ENCODE data around the gene KRT86.

KRT86 gene

GRCh38 chr12:52241205-52241842 is 33.1 kb upstream of the KRT86 start:
- Histone ChIP-seq H3K27ac (no peak overlapping the region), H3K27me3 (no peaks in the 10 kb centered on the region), H3K4me1 (peaks cover 4 to 54% (median 32%) of the 10 kb centered on the region in 4 donors), H3K4me3 (no peak overlapping the region), H3K36me3 (peaks cover 0 to 14% (median 0%) of the 10 kb centered on the region in 3 donors), H3K9me3 (no peaks in the 10 kb centered on the region)
- no peak for DNase-seq
- intact Hi-C loops (cut with DNase I; ENCODE audit: low total_unique reads): no loop called here
- no peak for TF ChIP-seq CTCF (IDR thresholded peaks at IDR 0.05)

- peaks cover 0 to 9% (median 0%) of the 10 kb centered on the region in 3 donors for H3K36me3 ChIP-seq
- peaks cover 4 to 66% (median 45%) of the 10 kb centered on the region in 4 donors for H3K4me1 ChIP-seq
- H3K4me3 ChIP-seq: no peak overlapping the region
- H3K27ac ChIP-seq: peak overlapping the region; percentile 67 to 72
- no peaks in the 10 kb centered on the region for H3K9me3 ChIP-seq
- intact Hi-C loops (cut with DNase I; ENCODE audit: low total_unique reads): no loop called here
- no peak for TF ChIP-seq CTCF (IDR thresholded peaks at IDR 0.05)
- H3K27me3 ChIP-seq: no peaks in the 10 kb centered on the region
- no peak for DNase-seq
These were observed 31.8 kb upstream of the KRT86 start for GRCh38 chr12:52242442-52243258.

- intact Hi-C loops (cut with DNase I; ENCODE audit: low total_unique reads): no loop called here
- TF ChIP-seq CTCF (IDR thresholded peaks at IDR 0.05): no peak
- peak in 1 of 2 donors; percentile 51 for DNase-seq
- H3K27me3 ChIP-seq: no peaks in the 10 kb centered on the region
- H3K4me3 ChIP-seq: no peak overlapping the region
- peak overlapping the region; percentile 67 to 72 for H3K27ac ChIP-seq
- H3K4me1 ChIP-seq: peaks cover 4 to 70% (median 52%) of the 10 kb centered on the region in 4 donors
- H3K9me3 ChIP-seq: no peaks in the 10 kb centered on the region
- peaks cover 0 to 9% (median 0%) of the 10 kb centered on the region in 3 donors for H3K36me3 ChIP-seq
These were observed 31.1 kb upstream of the KRT86 start for GRCh38 chr12:52243259-52243855.

- H3K4me1 ChIP-seq: peaks cover 4 to 73% (median 59%) of the 10 kb centered on the region in 4 donors
These were observed 30.4 kb upstream of the KRT86 start for GRCh38 chr12:52243856-52244614.

More at GRCh38 chr12:52243856-52244614, 30.4 kb upstream of the KRT86 start:
- intact Hi-C loops (cut with DNase I; ENCODE audit: low total_unique reads): no loop called here
- H3K36me3 ChIP-seq: peaks cover 0 to 9% (median 0%) of the 10 kb centered on the region in 3 donors
- peak overlapping the region; percentile 67 to 72 for H3K27ac ChIP-seq
- H3K4me3 ChIP-seq: no peak overlapping the region
- H3K27me3 ChIP-seq: no peaks in the 10 kb centered on the region
- peak; percentile 89 to 94 for DNase-seq
- TF ChIP-seq CTCF (IDR thresholded peaks at IDR 0.05): no peak
- no peaks in the 10 kb centered on the region for H3K9me3 ChIP-seq
